KBM-7 (cell line): ENCODE measurements around the gene ZBTB4.

ENCODE experiments used
- DNase-seq: peaks from one replicate; pipeline ENCODE4 v3.0.0-alpha.2; 2015
- in situ Hi-C: fragments of 300-500 bp; cut with MboI; formaldehyde crosslinking; loops from 2 replicates; pipeline ENCODE4 v1.14.3; 2020; ENCODE audit warnings: low sequenced_read_pairs, low pct_unique_long_range_greater_than_20kb, mixed read lengths

ZBTB4 gene

DNA sequence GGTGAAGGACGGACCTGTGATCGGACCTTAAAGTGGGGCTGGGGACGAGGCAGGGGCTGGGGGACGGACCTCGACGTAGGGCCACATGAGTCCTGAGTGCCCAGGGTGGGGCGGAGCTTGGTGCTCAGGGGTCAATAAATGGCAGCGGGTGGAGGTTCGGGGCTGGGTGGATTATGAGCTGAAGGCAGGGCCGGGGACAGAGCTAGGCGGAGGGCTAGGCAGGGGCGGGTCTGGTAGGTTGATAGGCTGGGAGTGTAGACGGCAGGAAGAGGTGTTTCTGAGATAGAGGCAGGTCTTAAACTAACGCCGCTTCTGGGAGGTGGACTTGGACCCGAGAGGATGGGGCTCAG, 33.8 kb downstream of the ZBTB4 start:
- no peak for DNase-seq

DNA sequence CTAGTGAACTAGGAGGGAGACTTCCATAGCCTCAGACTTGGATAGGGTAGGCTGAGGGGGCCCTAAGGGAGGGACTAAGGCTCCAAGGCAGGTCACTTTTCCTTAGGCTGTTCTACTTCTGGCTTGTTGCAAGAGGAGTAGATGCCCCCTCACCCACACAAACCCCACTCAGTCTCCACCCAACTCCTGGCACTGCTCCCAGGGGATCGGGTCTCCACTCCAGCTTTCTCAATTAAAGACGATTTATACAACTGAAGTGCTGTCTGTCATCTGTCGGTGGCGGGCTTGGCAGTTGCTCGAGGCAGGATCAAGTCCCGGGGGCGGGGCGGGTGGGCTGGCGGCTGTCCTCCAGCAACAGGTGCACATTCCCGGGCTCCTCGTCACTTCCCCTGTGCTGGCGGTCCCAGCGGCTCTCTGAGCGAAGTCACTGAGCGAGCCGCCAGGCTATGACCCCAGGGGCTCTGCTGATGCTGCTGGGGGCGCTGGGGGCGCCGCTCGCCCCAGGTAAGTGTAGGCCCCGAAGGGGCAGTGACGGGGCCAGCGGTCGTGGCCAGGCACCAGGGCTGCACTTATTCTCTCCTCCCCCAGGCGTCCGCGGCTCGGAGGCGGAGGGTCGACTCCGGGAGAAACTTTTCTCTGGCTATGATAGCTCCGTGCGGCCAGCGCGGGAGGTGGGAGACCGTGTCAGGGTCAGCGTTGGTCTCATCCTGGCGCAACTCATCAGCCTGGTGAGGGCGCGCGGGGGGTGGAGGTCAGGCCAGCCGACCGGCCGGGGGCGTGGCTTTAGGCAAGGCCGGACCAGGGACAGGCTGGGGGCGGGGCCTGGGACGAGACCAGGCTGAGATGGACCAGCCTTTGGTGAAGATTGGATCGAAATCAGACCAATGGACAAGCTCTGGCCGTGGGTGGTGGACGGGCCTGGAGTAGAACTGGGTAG, 34.5 kb downstream of the ZBTB4 start, which contains the start of gene CHRNB1:
Gene CHRNB1 (plus strand): TSS at position 380 of the 937 bp plus-strand sequence. CDS start 67 bp downstream, at position 447.
- DNase-seq = no peak
- in situ Hi-C loops = no loop called here

More for the DNA sequence above, 33.8 kb downstream of the ZBTB4 start:
- in situ Hi-C loops = no loop called here

DNA sequence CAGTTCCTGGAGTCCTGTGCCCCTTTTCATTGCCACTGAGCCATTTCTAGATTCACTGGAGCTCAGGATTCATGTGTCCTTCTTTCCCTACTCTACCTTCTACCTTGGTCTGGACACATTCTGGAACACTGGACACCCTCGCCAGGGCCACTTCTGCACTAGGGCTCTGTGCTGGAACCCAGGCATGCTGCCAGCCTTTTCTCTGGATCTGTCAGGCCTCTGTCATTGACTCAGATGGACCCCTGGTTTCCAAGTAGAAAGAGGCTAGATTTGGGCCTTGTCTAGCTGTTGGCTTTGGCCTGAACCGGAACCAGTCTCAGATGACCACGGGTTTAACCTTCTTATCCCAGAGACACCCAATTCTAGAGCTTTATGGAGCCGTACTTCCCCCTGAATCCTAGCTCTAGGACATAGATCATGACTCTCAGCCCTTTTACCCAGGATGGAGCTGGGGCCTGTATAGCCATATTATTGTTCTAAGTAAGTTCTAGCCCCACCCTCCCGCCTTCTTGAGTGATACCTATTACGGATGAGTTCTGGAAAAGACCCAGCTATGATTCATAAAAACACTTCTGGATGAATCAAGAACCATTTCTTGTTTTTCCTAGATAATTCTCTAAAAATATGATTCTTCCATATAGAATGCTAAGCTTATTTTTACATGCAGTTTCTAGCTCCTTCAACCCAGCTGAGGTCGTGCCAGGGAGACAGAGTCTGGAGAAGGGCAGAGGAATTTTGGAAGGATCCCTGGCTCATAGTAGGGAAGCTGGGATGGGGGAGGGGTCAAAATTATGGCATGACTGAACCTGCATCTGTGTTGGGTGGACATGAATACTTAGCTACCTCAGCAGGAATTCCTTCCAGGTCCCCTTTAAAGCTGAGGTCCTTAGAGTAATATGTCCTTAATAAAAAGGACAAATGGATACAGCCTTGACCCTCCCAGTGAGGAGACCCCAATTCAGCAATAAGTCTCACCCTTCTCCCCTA, 35.6 kb downstream of the ZBTB4 start:
- in situ Hi-C loops = no loop called here
- DNase-seq = no peak

DNA sequence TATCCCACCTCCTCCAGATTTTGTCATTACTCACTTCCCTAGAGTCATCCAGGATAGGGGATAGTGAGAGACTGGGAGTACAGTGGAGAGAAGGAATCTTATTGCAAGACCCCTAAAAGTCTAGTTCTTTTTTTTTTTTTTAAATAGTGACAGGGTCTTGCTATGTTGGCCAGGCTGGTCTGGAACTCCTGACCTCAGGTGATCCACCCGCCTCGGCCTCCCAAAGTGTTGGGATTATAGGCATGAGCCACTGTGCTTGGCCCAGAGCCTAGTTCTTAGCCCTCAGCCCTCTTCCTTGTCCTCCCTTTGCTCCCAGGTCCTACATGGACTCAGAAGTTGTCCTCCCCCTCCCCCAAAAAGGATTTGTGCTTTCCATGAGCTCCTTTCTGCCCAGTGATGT, 37.3 kb downstream of the ZBTB4 start:
- in situ Hi-C loops = no loop called here
- DNase-seq = no peak

DNA sequence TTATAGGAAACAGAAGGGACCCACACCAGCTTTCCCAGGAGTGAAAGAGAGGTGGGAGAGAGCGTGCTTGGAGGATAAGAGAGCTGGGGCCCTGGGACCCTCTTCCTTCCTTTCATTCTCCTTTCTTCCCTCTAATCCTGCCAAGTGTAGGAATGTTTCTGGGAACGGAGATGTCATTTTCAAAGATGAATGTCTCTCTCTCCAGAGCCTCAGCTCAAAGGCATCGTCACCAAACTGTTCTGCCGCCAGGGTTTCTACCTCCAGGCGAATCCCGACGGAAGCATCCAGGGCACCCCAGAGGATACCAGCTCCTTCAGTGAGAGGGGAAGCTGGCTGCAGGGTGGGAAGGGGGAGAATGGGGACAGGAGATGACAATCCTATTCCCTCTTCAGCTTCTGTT, 38.2 kb downstream of the ZBTB4 start:
- in situ Hi-C loops = no loop called here
- no peak for DNase-seq

DNA sequence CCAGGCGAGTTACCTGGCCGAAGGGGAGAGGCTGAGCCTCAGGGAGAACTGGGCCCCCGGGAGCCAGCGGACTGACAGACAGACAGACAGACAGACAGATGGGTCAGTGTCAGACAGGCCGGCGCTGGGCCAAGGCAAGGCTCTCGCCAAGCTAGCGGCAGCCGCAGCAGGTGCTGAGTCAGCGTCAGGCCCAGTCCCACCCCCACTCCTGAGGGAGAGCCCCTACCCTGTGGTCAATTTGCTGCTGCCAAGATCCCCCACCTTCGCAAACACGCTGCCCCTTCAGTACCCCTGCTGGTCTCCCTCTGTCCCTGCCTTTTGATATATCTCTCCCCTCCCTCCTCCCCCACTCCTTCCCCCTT, 38.6 kb downstream of the ZBTB4 start:
- no peak for DNase-seq
- in situ Hi-C loops = no loop called here

DNA sequence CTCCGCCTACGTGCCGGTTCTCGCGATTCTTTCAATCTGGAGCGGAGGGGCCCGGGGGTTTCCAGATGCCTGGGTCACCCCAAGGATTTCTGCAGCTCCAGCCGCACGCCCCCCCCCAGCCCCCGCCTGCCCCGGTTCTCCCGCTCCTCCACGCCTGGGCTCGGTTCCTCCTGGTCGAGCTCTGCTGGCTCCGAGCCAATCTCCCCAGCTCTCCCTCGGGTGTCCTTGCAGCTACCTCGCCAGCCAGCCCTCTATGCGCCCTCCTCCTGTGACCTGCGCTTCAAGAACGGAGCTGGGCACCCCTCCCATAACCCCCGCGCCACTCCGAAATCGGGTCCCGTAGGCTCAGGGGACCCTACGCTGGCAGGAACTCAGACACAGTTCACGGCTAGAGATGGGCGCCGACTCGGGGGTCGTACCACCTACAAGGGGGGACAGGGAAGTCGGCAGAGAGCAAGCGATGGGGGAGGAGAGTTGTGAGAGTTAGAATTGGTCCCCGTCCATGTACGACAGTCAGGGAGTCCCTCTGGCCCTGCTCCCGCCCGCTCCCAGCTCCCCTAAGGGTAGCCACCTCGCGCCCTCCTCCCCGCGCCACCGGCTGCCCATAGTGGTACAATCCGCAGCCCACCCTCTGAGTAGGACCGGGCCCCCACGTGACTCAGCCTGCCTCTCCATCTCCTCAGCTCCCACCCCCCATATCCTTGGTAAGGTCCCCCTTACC, 39.2 kb downstream of the ZBTB4 start:
- in situ Hi-C loops = no loop called here
- DNase-seq = no peak

DNA sequence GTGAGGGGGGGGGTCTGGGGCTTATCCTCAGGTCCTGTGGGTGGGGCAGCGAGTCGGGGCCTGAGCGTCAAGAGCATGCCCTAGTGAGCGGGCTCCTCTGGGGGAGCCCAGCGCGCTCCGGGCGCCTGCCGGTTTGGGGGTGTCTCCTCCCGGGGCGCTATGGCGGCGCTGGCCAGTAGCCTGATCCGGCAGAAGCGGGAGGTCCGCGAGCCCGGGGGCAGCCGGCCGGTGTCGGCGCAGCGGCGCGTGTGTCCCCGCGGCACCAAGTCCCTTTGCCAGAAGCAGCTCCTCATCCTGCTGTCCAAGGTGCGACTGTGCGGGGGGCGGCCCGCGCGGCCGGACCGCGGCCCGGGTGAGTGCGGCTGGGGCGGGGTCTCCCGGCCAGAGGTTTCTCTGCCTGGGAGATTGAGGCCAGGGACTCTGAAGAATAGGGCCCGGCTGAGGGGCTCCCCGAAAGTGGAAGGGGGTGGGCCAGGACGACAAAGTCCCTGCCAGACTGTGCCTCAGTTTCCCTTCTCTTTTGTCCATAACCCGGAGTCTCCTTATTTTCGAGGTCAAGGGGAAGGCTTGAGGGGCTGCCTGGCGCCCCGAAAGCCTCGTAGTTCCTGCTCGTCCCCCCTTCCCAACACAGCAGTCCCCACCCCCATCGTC, 39.8 kb downstream of the ZBTB4 start, which contains the start of gene FGF11:
Gene FGF11 (plus strand): TSS at position 51 of the 651 bp plus-strand sequence. CDS start 109 bp downstream, at position 160.
- in situ Hi-C loops = no loop called here
- no peak for DNase-seq

DNA sequence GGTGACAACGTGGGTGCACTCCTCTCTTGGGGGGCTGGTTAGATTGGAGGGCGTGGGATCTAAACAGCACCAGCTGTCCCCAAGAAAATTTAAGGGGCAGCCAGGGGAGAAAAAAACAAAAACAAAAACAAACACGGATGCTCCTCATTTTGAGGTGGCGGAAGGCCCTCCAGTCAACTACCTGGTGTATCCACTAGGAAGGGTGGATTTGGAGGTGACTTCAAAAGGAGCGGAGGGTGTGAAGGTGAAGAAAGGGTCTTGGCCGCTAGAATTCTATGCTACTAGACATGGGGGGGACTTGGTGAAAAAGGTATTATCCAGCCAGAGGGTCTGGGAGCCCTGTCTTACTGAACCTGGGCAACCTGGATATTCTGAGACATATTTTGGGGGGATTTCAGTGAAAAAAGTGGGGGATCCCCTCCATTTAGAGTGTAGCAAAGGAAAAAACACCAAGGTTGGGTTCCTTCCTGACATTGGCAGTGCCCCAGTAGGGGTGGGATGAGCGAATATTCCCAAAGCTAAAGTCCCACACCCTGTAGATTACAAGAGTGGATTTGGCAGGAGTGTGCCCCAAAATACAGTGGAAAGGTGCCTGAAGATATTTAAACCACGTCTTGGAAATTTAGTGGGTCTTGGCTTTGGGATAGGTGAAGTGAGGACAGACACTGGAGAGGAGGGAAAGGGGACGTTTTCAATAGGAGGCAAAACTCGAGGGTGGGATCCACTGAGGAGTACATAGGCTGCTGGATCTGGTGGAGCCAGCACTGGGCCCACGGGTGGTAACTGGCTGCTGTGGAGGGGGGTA, 40.6 kb downstream of the ZBTB4 start:
- in situ Hi-C loops = no loop called here

DNA sequence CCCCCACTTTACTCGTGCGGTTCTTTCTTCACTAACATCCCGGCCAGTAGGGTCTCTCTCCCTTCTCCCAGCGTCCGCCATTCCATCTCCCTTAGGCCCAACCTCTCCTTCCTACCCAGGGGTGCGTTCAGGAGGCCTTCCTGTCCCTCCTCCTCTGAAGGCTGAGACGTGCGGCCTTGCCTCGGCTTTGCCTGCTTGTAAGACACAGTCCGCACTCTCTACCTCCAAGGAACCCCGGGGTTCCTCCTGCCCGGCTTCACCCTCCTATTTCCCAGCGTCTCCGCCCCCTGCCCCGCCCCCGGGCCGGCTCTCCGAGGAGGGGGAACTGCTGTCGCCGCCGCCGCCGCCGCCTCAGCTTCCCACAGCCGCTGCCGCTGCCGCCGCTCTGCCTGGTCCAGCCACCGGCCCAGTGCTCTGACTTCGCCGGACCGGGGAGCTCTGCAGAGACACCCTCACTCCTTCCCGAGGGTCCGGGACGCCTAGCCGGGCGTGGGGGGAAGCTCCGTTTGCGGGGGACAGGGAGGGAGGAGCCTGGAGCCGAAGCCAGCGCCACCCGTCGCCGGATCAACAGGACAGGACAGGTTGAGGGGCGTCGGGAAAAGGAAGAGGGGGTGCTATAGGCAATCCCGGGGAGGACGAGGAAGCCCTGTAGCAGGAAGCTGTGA, 41.3 kb downstream of the ZBTB4 start:
- DNase-seq = peak; percentile 68
- in situ Hi-C loops = no loop called here

More for the DNA sequence above, 40.6 kb downstream of the ZBTB4 start:
- DNase-seq = no peak

DNA sequence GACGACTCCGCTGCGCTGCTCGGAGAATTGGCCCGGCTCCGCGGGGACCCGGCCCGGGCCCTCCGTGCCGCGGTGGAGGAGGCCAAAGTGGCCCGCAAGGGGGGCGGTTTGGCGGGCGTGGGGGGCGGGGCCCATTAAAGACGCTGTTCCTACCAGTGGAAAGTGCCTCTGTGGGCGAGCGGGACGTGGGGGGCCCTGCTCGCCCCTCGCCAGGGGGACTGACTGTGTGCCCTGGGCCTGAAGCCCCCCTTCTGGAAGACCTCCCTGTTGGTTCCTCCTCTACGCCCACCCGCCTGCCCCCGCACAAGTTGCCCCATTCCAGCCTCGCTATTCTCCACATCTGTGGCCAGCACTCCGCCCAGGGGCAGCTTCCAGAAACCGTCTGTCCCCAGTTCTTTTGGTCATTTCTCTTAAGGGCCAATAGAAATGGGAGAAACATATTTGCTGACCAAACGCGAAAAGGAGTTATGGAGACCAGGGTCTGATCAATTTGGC, 42.0 kb downstream of the ZBTB4 start:
- in situ Hi-C loops = no loop called here
- DNase-seq = no peak

DNA sequence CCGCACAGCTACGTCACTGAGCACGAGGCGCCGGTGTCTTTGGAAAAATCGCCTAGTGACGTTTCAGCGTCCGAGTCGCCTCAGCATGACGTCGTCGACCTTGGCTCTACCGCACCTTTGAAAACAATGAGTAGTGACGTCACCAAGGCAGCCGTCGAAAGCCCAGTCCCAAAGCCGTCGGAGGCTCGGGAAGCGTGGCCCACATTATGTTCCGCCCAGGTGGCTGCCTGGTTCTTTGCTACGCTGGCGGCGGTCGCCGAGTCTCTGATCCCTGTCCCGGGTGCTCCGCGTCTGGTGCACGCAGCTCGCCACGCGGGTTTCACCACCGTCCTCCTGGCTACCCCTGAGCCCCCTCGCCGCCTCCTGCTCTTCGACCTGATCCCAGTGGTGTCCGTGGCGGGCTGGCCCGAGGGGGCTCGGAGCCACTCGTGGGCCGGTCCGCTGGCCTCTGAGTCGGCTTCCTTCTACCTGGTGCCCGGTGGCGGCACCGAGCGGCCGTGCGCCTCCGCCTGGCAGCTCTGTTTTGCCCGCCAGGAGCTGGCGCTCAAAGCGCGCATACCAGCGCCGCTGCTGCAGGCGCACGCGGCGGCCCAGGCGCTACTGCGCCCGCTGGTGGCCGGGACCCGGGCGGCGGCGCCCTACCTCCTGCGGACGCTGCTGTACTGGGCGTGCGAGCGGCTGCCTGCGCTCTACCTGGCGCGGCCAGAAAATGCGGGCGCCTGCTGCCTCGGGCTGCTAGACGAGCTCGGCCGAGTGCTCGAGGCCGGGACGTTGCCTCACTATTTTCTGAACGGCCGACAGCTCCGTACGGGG, 42.7 kb downstream of the ZBTB4 start:
- in situ Hi-C loops = no loop called here
- peak; percentile 85 for DNase-seq

DNA sequence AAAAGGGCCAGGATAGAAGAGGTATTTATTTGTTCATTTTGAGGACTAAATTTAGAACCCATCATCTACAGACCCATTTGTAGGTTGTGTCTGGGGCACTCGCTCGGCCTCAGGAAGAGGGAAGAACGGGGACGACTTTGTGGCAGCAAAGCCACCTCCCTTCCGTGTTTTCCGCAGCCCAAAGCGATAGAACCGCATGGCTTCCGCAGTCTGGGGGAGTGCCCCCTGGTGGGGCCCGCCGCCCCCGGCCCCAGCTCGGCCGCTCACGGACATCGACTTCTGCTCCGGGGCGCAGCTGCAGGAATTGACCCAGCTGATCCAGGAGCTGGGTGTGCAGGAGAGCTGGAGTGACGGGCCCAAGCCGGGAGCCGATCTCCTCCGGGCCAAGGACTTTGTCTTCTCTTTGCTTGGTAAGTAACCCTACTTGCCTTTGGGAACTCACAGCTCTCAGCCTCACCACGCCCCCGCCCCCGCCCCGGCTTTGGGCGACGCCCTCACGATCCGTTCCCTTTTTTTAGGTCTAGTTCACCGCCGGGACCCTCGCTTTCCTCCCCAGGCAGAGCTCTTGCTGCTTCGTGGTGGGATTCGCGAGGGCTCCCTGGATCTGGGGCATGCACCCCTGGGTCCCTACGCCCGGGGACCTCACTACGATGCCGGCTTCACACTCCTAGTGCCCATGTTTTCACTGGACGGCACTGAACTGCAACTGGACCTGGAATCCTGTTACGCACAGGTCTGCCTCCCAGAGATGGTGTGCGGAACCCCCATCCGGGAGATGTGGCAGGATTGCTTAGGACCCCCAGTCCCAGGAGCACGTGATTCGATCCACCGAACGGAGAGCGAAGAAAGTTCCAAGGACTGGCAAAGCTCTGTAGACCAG, 43.5 kb downstream of the ZBTB4 start:
- DNase-seq = peak; percentile 87
- in situ Hi-C loops = no loop called here

DNA sequence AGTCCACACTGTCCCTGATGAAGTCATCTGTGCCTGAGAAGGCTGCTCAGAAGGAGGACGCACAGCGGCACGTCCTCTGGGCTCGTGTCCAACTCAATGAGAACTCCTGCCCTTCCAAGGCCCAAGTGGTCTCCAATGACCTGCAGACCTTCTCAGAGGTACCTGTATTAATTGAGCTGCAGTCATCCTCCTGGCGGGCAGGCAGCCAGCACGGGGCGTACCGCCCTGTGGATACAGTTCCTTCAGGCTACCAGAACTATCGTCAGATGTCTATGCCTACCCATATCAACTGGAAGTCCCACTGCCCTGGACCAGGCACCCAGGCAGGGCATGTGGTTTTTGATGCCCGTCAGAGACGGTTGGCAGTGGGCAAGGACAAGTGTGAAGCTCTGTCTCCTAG, 47.1 kb downstream of the ZBTB4 start:
- in situ Hi-C loops = no loop called here
- DNase-seq = no peak

DNA sequence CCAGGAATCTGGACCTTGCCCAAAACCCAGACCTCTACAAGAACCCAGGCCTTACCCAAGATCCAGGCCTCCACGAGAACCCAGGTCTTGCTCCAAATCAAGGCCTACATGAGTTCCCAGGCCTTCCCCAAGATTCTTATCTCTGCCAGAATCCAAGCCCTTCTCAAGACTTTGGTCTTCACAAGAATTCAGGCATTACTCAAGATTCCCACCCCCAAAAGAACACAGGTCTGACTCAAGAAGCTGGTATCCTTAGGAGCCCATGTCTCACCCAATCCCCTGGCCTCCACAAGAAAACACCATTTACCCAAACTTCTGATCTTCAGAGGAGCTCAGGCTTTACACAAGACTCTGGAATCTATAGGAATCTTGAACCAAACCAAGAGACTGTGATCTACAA, 48.2 kb downstream of the ZBTB4 start:
- no peak for DNase-seq
- in situ Hi-C loops = no loop called here

DNA sequence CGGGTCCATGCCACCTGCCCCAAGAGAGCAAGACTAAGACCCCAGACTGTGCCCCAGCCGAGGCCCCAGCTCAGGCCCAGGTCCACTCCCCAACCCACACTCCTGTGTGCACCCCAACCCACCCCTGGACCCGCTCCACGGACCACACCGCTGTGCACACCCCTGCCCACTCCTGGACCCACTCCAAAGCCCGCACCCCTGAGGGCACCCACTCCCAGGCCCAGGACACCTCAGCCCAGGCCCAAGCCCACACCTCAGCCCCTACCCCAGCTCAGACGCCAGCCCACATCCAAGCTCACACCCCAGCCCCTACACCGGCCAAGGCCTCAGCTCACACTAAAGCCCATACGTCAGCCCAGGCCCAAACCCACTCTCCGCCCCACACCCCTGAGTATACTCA, 49.7 kb downstream of the ZBTB4 start:
- in situ Hi-C loops = no loop called here
- no peak for DNase-seq
